AG09309 (cell line): ENCODE measurements around the gene PLEKHA6.

Experiments
- DNase-seq: peaks from one replicate; pipeline ENCODE4 v3.0.0-alpha.2; 2010; ENCODE audit warnings: low read depth
- H3K4me3 ChIP-seq: 2 replicates; pipeline ENCODE4 v1.5.1; 2011; ENCODE audit warnings: mild to moderate bottlenecking, low read depth, low read length, moderate library complexity; ENCODE audit not compliant: control insufficient read depth
- TF ChIP-seq, protein P1 (sequence below): IDR thresholded peaks from 2 replicates; pipeline ENCODE4 v1.5.1; 2011; ENCODE audit warnings: mild to moderate bottlenecking, low read depth, low read length, inconsistent platforms; ENCODE audit not compliant: insufficient read depth, control insufficient read depth; ENCODE audit errors: missing control alignments

The PLEKHA6 gene

GRCh38 chr1:204349602-204350001, 10.1 kb downstream of the PLEKHA6 start:
- TF ChIP-seq, protein P1, sequence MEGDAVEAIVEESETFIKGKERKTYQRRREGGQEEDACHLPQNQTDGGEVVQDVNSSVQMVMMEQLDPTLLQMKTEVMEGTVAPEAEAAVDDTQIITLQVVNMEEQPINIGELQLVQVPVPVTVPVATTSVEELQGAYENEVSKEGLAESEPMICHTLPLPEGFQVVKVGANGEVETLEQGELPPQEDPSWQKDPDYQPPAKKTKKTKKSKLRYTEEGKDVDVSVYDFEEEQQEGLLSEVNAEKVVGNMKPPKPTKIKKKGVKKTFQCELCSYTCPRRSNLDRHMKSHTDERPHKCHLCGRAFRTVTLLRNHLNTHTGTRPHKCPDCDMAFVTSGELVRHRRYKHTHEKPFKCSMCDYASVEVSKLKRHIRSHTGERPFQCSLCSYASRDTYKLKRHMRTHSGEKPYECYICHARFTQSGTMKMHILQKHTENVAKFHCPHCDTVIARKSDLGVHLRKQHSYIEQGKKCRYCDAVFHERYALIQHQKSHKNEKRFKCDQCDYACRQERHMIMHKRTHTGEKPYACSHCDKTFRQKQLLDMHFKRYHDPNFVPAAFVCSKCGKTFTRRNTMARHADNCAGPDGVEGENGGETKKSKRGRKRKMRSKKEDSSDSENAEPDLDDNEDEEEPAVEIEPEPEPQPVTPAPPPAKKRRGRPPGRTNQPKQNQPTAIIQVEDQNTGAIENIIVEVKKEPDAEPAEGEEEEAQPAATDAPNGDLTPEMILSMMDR, result no peak
- DNase-seq, result no peak
- no peak overlapping the region for H3K4me3 ChIP-seq

DNA sequence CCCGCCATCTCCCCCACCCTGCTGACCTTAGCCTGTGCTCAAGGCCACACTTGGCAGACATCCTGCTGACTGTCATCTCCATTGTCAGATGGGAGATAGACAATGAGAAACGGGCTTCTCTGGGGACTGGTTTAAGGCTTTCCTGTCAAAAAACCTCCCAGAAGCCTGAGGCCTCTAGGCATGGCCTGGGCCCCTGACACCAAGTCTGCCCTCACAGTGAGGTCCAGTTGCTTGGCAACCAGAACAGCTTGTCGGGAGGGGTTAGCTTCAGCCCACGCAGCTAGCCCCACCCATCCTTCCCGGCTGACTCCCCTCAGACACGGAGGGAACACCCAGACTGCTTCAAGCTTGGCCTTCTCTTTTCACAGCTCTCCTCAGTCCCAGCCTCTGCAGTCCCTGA, 11.0 kb downstream of the PLEKHA6 start:
- TF ChIP-seq, protein P1, result no peak
- H3K4me3 ChIP-seq, result no peak overlapping the region
- no peak for DNase-seq

- DNase-seq, result no peak
- H3K4me3 ChIP-seq, result no peak overlapping the region
- TF ChIP-seq, protein P1, result no peak
Measured at GRCh38 chr1:204348242-204348641, 11.5 kb downstream of the PLEKHA6 start.

- DNase-seq, result no peak
- TF ChIP-seq, protein P1, result no peak
- no peak overlapping the region for H3K4me3 ChIP-seq
Measured at GRCh38 chr1:204345941-204346645, 13.6 kb downstream of the PLEKHA6 start.

DNA sequence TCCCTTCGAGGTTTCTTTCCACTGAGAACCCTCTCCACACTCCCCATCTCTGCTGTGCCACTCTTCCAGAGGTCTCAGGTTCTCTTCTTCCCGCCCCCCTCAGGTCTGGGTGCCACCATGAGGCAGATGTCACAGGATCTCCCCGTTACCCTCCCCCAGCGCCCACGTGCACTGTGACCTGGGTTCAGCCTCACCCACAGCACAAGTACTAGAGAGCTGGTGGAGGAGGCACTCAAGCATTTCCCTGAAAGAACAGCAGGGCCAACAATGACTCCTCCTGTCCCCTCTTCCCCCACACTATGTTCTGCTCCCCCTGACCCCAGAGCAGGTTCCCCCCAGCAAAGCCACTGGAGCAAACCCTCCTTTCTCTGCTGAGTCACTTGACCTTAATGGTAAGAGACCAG, 14.3 kb downstream of the PLEKHA6 start:
- no peak for DNase-seq
- TF ChIP-seq, protein P1, result no peak
- H3K4me3 ChIP-seq, result no peak overlapping the region

DNA sequence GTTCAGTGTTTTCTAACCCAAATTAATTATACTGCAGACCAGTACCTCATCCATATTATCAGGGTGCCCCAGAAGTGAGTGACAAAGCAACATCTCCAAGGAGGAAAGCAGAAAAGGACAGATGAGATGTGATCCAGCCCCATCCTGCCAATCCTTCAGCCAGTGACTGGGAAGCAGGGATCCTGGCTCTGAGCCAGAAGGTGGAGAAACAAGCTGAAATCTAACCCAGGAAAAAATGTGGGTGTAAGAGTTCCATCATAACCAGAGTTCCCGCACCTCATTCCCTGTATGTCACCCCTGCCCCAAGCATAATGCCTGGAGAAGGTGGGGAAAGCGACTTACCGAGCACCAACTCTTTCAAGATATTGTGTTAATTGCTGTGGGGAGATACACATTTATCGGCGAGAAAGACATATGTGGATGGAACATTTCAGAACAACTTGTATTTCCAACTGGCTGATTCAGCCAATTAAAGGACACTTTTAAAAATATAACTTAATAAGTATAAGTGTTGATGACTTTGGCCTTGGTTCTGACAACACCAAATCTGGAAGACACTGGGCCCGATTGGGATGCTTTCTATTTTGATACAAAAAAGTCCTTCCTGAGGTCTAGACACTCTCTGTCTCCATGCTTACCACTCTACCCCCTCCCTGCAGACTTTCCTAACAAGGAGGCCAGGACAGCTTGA, 14.9 kb downstream of the PLEKHA6 start:
- TF ChIP-seq, protein P1, result no peak
- H3K4me3 ChIP-seq, result no peak overlapping the region
- no peak for DNase-seq
